Amygdala (tissue), 56 donors: ENCODE measurements around the gene ZSCAN26.
A peak's percentile ranks its signal among the peaks of the same experiment; 100 is the strongest.
"Not testable (repeated sequence)": the region's sequence is repeated elsewhere in the genome, so short reads cannot be mapped to it uniquely, and the experiment has no call there.

ENCODE experiments used
- DNase-seq, 56 donors: peaks; one replicate each; lab custom pipeline; 2025; lab: John Stamatoyannopoulos, UW

ZSCAN26 gene

GRCh38 chr6:28252009-28252975 is 14.7 kb upstream of the ZSCAN26 start, which contains the start of gene ZKSCAN4:
Gene ZKSCAN4, minus strand, starts transcription at chr6:28252269. Its CDS starts 289 bp downstream, at chr6:28251980.
- peak in 55 of 56 donors; percentile 3 to 87 (median 56) for DNase-seq

GRCh38 chr6:28254121-28254519 is 12.8 kb upstream of the ZSCAN26 start:
- no peak for DNase-seq

GRCh38 chr6:28257042-28257441 is 9.9 kb upstream of the ZSCAN26 start:
- DNase-seq, result no peak

GRCh38 chr6:28258877-28259777 is 7.8 kb upstream of the ZSCAN26 start, which contains the start of gene NKAPL:
Gene NKAPL, plus strand, starts transcription at chr6:28259297. Its CDS starts 75 bp downstream, at chr6:28259372.
- peak in 50 of 56 donors; percentile 5 to 76 (median 41) for DNase-seq

- DNase-seq, result no peak
Observed at GRCh38 chr6:28263922-28264321, 3.0 kb upstream of the ZSCAN26 start.

- DNase-seq, result no peak
Observed at GRCh38 chr6:28264834-28265401, 2.0 kb upstream of the ZSCAN26 start.

- no peak for DNase-seq
Observed at GRCh38 chr6:28266563-28266961, 381 bp upstream of the ZSCAN26 start.

GRCh38 chr6:28267695-28268059 is 734 bp downstream of the ZSCAN26 start:
- no peak for DNase-seq

- DNase-seq, result no peak
Observed at GRCh38 chr6:28269492-28269891, 2.5 kb downstream of the ZSCAN26 start.

- DNase-seq, result no peak
Observed at GRCh38 chr6:28274888-28275287, 7.9 kb downstream of the ZSCAN26 start.

- DNase-seq, result no peak
Observed at GRCh38 chr6:28277746-28278145, 10.8 kb downstream of the ZSCAN26 start.

- no peak for DNase-seq
Observed at GRCh38 chr6:28280595-28281287, 13.8 kb downstream of the ZSCAN26 start.

- peak in 52 of 56 donors; percentile 1 to 72 (median 32) for DNase-seq
Observed at GRCh38 chr6:28281288-28282064, 14.5 kb downstream of the ZSCAN26 start, which contains the start of gene PGBD1. Gene PGBD1, plus strand, starts transcription at chr6:28281572. Its CDS starts 2,242 bp downstream, at chr6:28283814.

GRCh38 chr6:28282926-28283325 is 16.0 kb downstream of the ZSCAN26 start:
- no peak for DNase-seq

GRCh38 chr6:28291573-28291972 is 24.6 kb downstream of the ZSCAN26 start:
- no peak for DNase-seq

- DNase-seq, result no peak
Observed at GRCh38 chr6:28295326-28295725, 28.4 kb downstream of the ZSCAN26 start.

- no peak for DNase-seq
Observed at GRCh38 chr6:28296520-28297060, 29.6 kb downstream of the ZSCAN26 start.

GRCh38 chr6:28303570-28303969 is 36.6 kb downstream of the ZSCAN26 start:
- DNase-seq, result no peak

GRCh38 chr6:28306363-28306762 is 39.4 kb downstream of the ZSCAN26 start:
- not testable (repeated sequence) for DNase-seq
